HEK293 (cell line): ENCODE results near the gene SIRT1.

Source experiments
- CTCF ChIA-PET: fragments of 350-600 bp; formaldehyde crosslinking; extraction: SDS; loops from one replicate; lab custom pipeline; 2021; ENCODE audit warnings: antibody characterized with exemption; lab: Yijun Ruan, JAX
- POLR2A ChIA-PET: fragments of 300-600 bp; formaldehyde crosslinking; extraction: SDS; loops from one replicate; lab custom pipeline; 2020; ENCODE audit warnings: antibody characterized with exemption, inconsistent platforms; lab: Yijun Ruan, JAX
- H3K27ac ChIP-seq: fragments of 200-500 bp; sonication (Bioruptor generic); 2 replicates; pipeline ENCODE4 v1.5.1; 2014; ENCODE audit warnings: low read depth, low read length, control low read depth, inconsistent platforms; ENCODE audit errors: extremely low read depth
- H3K36me3 ChIP-seq, 2 experiments: fragments of 200-500 bp in 1 of 2; sonication (Bioruptor generic) in 1 of 2; 1 replicate in 1 of 2; 2 replicates in 1 of 2; pipeline ENCODE4 v1.5.1; 2014 to 2017; ENCODE audit warnings: inconsistent platforms in 2 of 2, low read length in 2 of 2; ENCODE audit not compliant: control insufficient read depth in 2 of 2, insufficient read depth in 1 of 2
- H3K4me1 ChIP-seq: fragments of 200-500 bp; sonication (Bioruptor generic); 2 replicates; pipeline ENCODE4 v1.5.1; 2014; ENCODE audit warnings: mild to moderate bottlenecking, low read length, inconsistent platforms; ENCODE audit not compliant: control insufficient read depth, insufficient read depth
- H3K4me3 ChIP-seq: 2 replicates; pipeline ENCODE4 v1.5.1; 2011; ENCODE audit warnings: low read depth, mild to moderate bottlenecking, control low read depth, low read length, moderate library complexity
- H3K9me3 ChIP-seq: fragments of 200-500 bp; sonication (Bioruptor generic); 2 replicates; pipeline ENCODE4 v1.5.1; 2014; ENCODE audit warnings: low read depth, low read length, inconsistent platforms; ENCODE audit not compliant: control insufficient read depth, insufficient read depth
- GLIS2 ChIP-seq: fragments of 450-650 bp; formaldehyde crosslinking; IDR thresholded peaks from 2 replicates; pipeline ENCODE4 v1.5.1; 2016; ENCODE audit warnings: missing biosample characterization, missing genetic modification characterization
- MEIS1 ChIP-seq: sonication (generic); formaldehyde crosslinking; IDR thresholded peaks from 2 replicates; pipeline ENCODE4 v1.8.1; 2022; ENCODE audit warnings: missing genetic modification reagents, mild to moderate bottlenecking, borderline replicate concordance
- RBAK ChIP-seq: fragments of 450-650 bp; formaldehyde crosslinking; IDR thresholded peaks from 2 replicates; pipeline ENCODE4 v1.5.1; 2016; ENCODE audit warnings: missing biosample characterization, missing genetic modification characterization
- YY2 ChIP-seq: fragments of 450-650 bp; formaldehyde crosslinking; IDR thresholded peaks from 2 replicates; pipeline ENCODE4 v1.5.1; 2016; ENCODE audit warnings: missing biosample characterization, missing genetic modification characterization
- ZNF239 ChIP-seq: fragments of 450-650 bp; formaldehyde crosslinking; IDR thresholded peaks from 2 replicates; pipeline ENCODE4 v1.5.1; 2016; ENCODE audit warnings: missing biosample characterization, missing genetic modification characterization
- ZNF248 ChIP-seq: fragments of 450-650 bp; formaldehyde crosslinking; IDR thresholded peaks from 2 replicates; pipeline ENCODE4 v1.5.1; 2017; ENCODE audit warnings: missing biosample characterization, missing genetic modification characterization
- ZNF324 ChIP-seq: fragments of 450-650 bp; formaldehyde crosslinking; IDR thresholded peaks from 2 replicates; pipeline ENCODE4 v1.5.1; 2016; ENCODE audit warnings: missing biosample characterization, missing genetic modification characterization
- ZNF624 ChIP-seq: fragments of 450-650 bp; formaldehyde crosslinking; IDR thresholded peaks from 2 replicates; pipeline ENCODE4 v1.5.1; 2017; ENCODE audit warnings: missing biosample characterization, missing genetic modification characterization
- ZNF654 ChIP-seq: fragments of 450-650 bp; formaldehyde crosslinking; IDR thresholded peaks from 2 replicates; pipeline ENCODE4 v1.5.1; 2016; ENCODE audit warnings: low read depth, missing biosample characterization, missing genetic modification characterization
- ZNF768 ChIP-seq: fragments of 450-650 bp; formaldehyde crosslinking; IDR thresholded peaks from 2 replicates; pipeline ENCODE4 v1.5.1; 2018; ENCODE audit warnings: missing biosample characterization, mild to moderate bottlenecking, missing genetic modification characterization
- ZNF777 ChIP-seq: fragments of 450-650 bp; formaldehyde crosslinking; IDR thresholded peaks from 2 replicates; pipeline ENCODE4 v1.5.1; 2017; ENCODE audit warnings: missing biosample characterization, missing genetic modification characterization, borderline replicate concordance
- TF ChIP-seq, protein P1 (sequence below): fragments of 450-650 bp; formaldehyde crosslinking; IDR thresholded peaks from 2 replicates; pipeline ENCODE4 v1.5.1; 2016; ENCODE audit warnings: missing biosample characterization, missing genetic modification characterization
- TF ChIP-seq, protein P2 (sequence below): fragments of 450-650 bp; formaldehyde crosslinking; IDR thresholded peaks from 2 replicates; pipeline ENCODE4 v1.5.1; 2016; ENCODE audit warnings: missing biosample characterization, missing genetic modification characterization, borderline replicate concordance
- TF ChIP-seq, protein P3 (sequence below): fragments of 450-650 bp; formaldehyde crosslinking; IDR thresholded peaks from 2 replicates; pipeline ENCODE4 v1.5.1; 2016; ENCODE audit warnings: missing biosample characterization, missing genetic modification characterization, borderline replicate concordance
- TF ChIP-seq, protein P4 (sequence below): fragments of 450-650 bp; formaldehyde crosslinking; IDR thresholded peaks from 2 replicates; pipeline ENCODE4 v1.5.1; 2017; ENCODE audit warnings: missing biosample characterization, missing genetic modification characterization
- TF ChIP-seq, protein P5 (sequence below): fragments of 450-650 bp; formaldehyde crosslinking; IDR thresholded peaks from 2 replicates; pipeline ENCODE4 v1.5.1; 2016; ENCODE audit warnings: missing biosample characterization, missing genetic modification characterization

Gene SIRT1

DNA sequence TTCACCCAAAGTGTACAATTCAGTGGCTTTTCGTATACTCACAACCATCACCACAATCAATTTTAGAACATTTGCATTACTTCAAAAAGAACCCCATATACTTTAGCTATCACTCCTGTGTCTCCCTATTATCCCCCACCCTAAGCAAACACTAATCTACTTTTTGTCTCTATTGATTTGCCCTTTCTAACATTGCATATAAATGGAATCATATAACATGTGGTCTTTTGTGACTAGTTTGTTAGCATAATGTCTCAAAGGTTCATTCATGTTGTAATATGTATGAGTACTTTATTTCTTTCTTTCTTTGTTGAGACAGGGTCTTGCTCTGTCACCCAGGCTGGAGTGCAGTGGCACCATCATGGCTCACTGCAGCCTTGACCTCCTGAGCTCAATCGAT is 25.5 kb upstream of the SIRT1 start:
- Histone ChIP-seq H3K27ac (no peak overlapping the region), H3K9me3 (no peaks in the 10 kb centered on the region), H3K4me3 (no peak overlapping the region), H3K36me3 (no peaks in the 10 kb centered on the region), H3K4me1 (peaks cover 2% of the 10 kb centered on the region; the same call in 1 of the 2 replicates)
- ChIA-PET POLR2A (interaction anchor here (0.6 kb wide), 1 partner anchor 9 kb away, joined by 3 read pairs; no protein-coding TSS in a partner anchor), CTCF (interaction anchor here (0.6 to 0.8 kb wide), 4 partner anchors 21 to 444 kb away, joined by 3 to 5 read pairs (median 4); no protein-coding TSS in a partner anchor)
- TF ChIP-seq, protein P1, sequence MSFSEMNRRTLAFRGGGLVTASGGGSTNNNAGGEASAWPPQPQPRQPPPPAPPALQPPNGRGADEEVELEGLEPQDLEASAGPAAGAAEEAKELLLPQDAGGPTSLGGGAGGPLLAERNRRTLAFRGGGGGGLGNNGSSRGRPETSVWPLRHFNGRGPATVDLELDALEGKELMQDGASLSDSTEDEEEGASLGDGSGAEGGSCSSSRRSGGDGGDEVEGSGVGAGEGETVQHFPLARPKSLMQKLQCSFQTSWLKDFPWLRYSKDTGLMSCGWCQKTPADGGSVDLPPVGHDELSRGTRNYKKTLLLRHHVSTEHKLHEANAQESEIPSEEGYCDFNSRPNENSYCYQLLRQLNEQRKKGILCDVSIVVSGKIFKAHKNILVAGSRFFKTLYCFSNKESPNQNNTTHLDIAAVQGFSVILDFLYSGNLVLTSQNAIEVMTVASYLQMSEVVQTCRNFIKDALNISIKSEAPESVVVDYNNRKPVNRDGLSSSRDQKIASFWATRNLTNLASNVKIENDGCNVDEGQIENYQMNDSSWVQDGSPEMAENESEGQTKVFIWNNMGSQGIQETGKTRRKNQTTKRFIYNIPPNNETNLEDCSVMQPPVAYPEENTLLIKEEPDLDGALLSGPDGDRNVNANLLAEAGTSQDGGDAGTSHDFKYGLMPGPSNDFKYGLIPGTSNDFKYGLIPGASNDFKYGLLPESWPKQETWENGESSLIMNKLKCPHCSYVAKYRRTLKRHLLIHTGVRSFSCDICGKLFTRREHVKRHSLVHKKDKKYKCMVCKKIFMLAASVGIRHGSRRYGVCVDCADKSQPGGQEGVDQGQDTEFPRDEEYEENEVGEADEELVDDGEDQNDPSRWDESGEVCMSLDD (tag by site-specific recombination), result no peak
- no peak for TF ChIP-seq GLIS2 (tag by site-specific recombination)
- no peak for TF ChIP-seq YY2
- TF ChIP-seq ZNF624 (tag by site-specific recombination), result no peak
- TF ChIP-seq, protein P2, sequence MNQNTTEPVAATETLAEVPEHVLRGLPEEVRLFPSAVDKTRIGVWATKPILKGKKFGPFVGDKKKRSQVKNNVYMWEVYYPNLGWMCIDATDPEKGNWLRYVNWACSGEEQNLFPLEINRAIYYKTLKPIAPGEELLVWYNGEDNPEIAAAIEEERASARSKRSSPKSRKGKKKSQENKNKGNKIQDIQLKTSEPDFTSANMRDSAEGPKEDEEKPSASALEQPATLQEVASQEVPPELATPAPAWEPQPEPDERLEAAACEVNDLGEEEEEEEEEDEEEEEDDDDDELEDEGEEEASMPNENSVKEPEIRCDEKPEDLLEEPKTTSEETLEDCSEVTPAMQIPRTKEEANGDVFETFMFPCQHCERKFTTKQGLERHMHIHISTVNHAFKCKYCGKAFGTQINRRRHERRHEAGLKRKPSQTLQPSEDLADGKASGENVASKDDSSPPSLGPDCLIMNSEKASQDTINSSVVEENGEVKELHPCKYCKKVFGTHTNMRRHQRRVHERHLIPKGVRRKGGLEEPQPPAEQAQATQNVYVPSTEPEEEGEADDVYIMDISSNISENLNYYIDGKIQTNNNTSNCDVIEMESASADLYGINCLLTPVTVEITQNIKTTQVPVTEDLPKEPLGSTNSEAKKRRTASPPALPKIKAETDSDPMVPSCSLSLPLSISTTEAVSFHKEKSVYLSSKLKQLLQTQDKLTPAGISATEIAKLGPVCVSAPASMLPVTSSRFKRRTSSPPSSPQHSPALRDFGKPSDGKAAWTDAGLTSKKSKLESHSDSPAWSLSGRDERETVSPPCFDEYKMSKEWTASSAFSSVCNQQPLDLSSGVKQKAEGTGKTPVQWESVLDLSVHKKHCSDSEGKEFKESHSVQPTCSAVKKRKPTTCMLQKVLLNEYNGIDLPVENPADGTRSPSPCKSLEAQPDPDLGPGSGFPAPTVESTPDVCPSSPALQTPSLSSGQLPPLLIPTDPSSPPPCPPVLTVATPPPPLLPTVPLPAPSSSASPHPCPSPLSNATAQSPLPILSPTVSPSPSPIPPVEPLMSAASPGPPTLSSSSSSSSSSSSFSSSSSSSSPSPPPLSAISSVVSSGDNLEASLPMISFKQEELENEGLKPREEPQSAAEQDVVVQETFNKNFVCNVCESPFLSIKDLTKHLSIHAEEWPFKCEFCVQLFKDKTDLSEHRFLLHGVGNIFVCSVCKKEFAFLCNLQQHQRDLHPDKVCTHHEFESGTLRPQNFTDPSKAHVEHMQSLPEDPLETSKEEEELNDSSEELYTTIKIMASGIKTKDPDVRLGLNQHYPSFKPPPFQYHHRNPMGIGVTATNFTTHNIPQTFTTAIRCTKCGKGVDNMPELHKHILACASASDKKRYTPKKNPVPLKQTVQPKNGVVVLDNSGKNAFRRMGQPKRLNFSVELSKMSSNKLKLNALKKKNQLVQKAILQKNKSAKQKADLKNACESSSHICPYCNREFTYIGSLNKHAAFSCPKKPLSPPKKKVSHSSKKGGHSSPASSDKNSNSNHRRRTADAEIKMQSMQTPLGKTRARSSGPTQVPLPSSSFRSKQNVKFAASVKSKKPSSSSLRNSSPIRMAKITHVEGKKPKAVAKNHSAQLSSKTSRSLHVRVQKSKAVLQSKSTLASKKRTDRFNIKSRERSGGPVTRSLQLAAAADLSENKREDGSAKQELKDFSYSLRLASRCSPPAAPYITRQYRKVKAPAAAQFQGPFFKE (tag by site-specific recombination), result no peak
- TF ChIP-seq ZNF248 (tag by site-specific recombination), result no peak
- TF ChIP-seq, protein P3, sequence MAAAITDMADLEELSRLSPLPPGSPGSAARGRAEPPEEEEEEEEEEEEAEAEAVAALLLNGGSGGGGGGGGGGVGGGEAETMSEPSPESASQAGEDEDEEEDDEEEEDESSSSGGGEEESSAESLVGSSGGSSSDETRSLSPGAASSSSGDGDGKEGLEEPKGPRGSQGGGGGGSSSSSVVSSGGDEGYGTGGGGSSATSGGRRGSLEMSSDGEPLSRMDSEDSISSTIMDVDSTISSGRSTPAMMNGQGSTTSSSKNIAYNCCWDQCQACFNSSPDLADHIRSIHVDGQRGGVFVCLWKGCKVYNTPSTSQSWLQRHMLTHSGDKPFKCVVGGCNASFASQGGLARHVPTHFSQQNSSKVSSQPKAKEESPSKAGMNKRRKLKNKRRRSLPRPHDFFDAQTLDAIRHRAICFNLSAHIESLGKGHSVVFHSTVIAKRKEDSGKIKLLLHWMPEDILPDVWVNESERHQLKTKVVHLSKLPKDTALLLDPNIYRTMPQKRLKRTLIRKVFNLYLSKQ (tag by site-specific recombination), result no peak
- TF ChIP-seq, protein P4, sequence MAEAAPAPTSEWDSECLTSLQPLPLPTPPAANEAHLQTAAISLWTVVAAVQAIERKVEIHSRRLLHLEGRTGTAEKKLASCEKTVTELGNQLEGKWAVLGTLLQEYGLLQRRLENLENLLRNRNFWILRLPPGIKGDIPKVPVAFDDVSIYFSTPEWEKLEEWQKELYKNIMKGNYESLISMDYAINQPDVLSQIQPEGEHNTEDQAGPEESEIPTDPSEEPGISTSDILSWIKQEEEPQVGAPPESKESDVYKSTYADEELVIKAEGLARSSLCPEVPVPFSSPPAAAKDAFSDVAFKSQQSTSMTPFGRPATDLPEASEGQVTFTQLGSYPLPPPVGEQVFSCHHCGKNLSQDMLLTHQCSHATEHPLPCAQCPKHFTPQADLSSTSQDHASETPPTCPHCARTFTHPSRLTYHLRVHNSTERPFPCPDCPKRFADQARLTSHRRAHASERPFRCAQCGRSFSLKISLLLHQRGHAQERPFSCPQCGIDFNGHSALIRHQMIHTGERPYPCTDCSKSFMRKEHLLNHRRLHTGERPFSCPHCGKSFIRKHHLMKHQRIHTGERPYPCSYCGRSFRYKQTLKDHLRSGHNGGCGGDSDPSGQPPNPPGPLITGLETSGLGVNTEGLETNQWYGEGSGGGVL (tag by site-specific recombination), result no peak
- TF ChIP-seq, protein P5, sequence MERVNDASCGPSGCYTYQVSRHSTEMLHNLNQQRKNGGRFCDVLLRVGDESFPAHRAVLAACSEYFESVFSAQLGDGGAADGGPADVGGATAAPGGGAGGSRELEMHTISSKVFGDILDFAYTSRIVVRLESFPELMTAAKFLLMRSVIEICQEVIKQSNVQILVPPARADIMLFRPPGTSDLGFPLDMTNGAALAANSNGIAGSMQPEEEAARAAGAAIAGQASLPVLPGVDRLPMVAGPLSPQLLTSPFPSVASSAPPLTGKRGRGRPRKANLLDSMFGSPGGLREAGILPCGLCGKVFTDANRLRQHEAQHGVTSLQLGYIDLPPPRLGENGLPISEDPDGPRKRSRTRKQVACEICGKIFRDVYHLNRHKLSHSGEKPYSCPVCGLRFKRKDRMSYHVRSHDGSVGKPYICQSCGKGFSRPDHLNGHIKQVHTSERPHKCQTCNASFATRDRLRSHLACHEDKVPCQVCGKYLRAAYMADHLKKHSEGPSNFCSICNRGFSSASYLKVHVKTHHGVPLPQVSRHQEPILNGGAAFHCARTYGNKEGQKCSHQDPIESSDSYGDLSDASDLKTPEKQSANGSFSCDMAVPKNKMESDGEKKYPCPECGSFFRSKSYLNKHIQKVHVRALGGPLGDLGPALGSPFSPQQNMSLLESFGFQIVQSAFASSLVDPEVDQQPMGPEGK (tag by site-specific recombination), result no peak
- no peak for TF ChIP-seq ZNF768 (tag by site-specific recombination)
- TF ChIP-seq ZNF777 (tag by site-specific recombination), result no peak
- no peak for TF ChIP-seq RBAK
- TF ChIP-seq ZNF239 (tag by site-specific recombination), result no peak
- TF ChIP-seq ZNF654 (tag by site-specific recombination), result no peak
- no peak for TF ChIP-seq MEIS1 (CRISPR knock-in tag)
- no peak for TF ChIP-seq ZNF324 (tag by site-specific recombination)
